Hypothalamus (tissue), 51 donors: ENCODE measurements around the gene ADCK2.
"Not testable (repeated sequence)": the region's sequence is repeated elsewhere in the genome, so short reads cannot be mapped to it uniquely, and the experiment has no call there.

Experiments used
- DNase-seq, 51 donors: peaks; one replicate each; lab custom pipeline; 2025; lab: John Stamatoyannopoulos, UW

Gene ADCK2, protein sequence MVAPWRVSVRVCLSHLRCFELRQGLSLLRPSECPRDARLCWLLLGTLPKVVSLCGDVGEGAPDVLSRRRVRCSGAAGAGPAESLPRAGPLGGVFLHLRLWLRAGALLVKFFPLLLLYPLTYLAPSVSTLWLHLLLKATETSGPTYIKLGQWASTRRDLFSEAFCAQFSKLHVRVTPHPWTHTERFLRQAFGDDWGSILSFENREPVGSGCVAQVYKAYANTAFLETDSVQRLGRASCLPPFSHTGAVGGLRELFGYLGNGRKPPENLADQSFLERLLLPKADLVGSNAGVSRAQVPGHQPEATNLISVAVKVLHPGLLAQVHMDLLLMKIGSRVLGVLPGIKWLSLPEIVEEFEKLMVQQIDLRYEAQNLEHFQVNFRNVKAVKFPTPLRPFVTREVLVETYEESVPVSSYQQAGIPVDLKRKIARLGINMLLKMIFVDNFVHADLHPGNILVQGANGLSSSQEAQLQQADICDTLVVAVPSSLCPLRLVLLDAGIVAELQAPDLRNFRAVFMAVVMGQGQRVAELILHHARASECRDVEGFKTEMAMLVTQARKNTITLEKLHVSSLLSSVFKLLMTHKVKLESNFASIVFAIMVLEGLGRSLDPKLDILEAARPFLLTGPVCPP

DNA sequence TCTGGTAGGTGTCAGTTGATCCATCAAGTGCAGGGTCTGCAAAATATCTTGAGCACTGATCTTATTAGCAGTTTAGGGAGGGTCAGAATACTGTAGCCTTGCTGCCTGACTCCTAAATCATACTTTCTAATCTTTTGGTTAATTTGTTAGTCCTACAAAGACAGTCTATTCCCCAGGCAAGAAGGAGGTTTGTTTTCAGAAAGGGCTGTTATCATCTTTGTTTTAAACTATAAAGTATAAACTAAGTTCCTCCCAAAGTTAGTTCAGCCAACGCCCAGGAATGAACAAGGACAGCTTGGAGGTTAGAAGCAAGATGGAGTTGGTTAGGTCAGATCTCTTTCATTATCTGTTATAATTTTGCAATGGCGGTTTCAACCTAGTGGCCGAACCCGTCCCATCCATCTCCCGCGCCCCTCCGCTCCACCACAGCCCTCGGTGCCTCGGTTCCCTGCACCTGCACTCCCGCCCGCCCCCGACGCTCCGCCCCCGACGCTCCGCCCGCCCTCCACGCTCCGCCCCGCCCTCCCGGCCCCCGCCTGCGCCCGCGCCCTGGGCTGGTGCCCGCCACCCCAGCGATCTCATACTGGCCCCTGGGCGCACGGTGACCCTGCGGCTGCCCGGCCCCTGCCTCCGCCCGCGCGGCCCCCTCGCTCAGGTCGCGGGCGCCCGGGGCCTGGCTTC is at the start of gene ADCK2:
TSS of gene ADCK2 (plus strand) at position 564 of the 681 bp plus-strand sequence. CDS start 386 bp downstream, outside the sequence.
- peak in 45 of 51 donors; percentile 15 to 80 (median 48) for DNase-seq

DNA sequence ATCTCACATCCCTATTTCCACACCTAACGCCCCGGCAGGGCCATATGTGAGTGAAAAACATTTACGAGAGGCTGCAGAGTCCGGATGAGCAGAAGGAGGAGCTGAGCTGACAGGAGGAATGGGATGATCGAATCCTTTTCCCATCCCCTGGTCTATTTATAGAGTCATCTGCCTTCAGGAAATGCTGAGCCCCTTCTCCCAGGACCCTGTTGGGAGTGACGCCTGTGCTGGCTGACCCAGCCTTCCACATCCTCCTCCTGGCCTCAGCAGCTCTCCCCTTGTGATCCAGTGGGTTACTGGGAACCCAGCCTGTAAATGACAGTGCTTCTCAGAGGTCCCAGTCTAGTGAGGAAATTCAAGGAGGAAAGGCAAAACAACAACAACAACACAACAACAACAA is 48.8 kb upstream of the ADCK2 start:
- DNase-seq = no peak

DNA sequence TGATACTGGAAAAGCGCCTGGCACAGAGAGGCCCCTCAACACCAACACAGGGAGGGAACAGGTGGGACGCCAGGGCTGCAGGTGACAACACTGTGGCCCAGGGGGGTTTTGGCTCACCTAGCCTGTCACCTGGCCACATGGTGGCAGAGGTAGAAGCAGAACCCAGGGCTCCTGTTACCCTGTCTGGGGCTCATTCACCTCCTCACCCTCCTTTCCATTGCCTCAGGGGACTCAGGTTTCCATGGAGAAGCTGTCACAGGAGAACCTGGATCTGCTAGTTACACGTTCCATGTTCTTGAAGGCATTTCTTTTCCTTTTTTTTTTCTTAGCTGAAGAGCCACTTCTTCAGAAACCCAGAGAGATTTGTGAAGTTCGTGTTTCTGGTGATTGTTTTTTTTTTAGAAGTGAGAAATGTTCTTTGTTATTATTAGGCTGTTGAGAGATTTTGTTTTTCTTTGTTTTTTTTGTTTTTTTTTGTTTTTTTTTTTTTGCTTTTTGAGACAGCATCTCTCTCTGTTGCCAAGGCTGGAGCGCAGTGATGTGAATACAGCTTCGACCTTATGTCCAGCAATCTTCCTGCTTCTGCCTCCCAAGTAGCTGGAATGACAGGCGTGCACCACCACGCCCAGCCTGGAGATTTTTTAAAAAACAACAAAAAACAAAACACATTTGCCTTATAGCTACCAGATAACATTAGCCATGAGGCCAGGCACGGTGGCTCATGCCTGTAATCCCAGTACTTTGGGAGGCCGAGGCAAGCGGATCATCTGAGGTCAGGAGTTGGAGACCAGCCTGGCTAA is 48.2 kb upstream of the ADCK2 start:
- peak in 1 of 51 donors; percentile 3 for DNase-seq

DNA sequence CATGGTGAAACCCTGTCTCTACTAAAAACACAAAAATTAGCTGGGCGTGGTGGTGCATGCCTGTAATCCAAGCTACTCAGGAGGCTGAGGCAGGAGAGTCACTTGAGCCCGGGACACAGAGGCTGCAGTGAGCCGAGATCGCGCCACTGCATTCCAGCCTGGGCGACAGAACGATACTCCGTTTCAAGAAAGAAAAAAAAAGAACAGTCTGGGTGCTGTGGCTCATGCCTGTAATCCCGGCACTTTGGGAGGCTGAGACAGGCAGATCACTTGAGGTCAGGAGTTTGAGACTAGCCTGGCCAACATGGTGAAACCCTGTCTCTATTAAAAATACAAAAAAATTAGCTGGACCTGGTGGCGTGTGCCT is 47.6 kb upstream of the ADCK2 start:
- DNase-seq = not testable (repeated sequence)

GRCh38 chr7:140625908-140626868 is 46.6 kb upstream of the ADCK2 start:
- DNase-seq = peak in 44 of 51 donors; percentile 5 to 82 (median 56)

DNA sequence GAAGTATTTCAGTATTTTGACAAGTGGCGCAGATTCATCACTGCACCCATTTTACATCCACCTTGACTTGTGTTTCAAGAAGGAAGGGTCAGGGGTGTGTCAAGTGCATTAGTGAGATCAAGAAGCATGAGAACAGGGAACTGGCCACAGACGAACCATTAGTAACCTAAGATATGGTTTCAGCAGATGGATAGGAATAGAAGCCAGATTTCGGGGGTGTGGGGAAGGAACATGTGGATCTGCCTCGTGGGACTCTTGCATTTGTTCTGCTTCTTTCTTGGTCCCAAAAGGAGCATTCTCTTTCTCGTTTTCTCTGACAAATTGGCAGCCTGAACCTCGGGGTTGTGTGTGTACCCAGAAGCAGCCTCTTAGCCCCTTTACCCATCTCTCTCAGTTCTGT is 41.7 kb upstream of the ADCK2 start:
- no peak for DNase-seq

DNA sequence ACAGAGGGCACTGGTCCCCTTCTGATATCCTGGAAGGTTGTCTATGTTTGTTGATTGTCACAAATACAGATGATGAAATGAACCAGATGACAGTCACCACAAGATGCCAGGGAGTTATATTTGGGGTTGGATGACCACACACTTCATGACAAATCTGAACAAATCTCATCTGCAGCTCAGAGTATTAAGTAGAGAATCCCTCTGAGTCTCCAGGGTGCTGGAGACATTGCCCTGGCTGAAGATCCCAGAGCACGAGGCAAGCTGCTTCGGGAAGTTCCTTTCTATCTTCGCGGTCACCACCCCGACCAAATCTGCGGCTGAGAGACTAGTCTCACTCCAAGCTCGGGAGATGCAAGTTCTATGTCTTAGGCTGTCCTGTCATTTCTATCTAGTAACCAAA is 41.1 kb upstream of the ADCK2 start:
- no peak for DNase-seq

DNA sequence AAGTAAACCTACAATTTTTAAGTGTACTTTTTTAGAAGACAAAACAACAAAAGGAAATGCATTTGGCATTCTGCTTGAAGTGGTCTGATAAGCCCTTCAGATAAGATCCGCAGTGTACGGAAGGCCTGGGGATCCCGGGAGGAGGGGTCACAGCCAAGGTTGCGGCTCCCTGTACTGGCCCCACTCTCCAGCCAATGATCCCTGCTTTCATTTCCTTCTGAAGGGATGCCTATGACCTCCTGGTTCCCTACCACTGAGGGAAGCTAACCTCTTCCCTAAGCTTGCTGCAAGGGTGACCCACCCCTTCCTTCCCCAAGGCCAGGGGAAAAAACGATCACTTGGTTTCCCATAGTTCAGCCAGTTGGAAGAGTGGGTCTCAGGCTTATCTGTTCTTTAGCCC is 37.4 kb upstream of the ADCK2 start:
- DNase-seq = no peak

DNA sequence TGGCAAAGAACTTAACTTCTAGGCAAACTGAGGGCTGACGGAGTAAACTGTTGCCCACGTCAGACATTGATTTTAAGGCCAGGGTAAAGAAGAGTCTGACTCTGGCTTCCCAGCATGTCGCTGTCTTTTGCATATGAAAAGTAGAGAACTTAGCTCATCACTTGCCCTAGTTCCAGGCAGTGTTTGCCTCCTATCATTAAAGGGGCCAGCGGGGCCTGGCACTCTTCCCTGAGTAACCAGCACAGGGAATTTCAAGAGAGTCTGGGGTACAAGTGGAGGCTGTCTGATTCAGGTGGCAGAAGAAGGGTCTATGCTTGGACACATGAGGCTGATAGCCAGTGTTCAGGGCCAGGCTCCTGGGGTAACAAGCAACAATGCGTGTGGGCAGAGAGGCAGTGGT is 36.9 kb upstream of the ADCK2 start:
- peak in 18 of 51 donors; percentile 5 to 60 (median 19) for DNase-seq

GRCh38 chr7:140637400-140637799 is 35.3 kb upstream of the ADCK2 start:
- no peak for DNase-seq

- peak in 1 of 51 donors; percentile 13 for DNase-seq
These were observed 34.5 kb upstream of the ADCK2 start for GRCh38 chr7:140638173-140638791.

DNA sequence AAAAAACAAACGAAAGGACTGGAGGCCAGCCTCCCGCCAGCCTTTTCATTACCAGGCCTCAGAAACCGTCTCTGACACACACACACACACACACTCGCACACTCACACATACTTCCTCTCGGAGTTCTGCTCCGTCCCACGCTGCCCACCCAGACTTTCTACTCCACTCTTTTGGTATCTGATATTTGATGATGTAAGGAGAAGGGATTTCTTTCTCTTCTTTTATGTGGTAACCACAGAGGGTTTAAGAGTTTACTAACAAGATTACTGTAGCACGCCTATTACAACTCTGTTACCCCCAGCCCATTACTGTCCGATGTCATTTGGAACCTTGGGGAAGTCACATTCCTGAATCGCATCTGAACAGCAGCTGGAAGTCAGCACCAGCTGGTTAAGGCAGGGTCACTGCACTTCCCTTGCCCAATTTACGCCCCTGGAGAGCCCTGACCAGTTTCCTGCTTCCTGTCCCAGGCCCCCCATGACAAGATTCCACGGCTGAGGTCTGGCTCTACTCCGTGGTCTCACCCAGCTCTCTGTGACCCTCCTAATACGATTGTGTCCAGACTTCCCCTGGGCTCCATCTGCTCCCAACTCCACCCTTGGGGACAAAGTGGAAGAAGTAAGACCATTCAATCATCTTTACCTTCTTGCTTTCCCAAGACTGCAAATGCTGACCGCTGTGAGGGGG is 33.2 kb upstream of the ADCK2 start:
- peak in 3 of 51 donors; percentile 31 to 41 (median 36) for DNase-seq

DNA sequence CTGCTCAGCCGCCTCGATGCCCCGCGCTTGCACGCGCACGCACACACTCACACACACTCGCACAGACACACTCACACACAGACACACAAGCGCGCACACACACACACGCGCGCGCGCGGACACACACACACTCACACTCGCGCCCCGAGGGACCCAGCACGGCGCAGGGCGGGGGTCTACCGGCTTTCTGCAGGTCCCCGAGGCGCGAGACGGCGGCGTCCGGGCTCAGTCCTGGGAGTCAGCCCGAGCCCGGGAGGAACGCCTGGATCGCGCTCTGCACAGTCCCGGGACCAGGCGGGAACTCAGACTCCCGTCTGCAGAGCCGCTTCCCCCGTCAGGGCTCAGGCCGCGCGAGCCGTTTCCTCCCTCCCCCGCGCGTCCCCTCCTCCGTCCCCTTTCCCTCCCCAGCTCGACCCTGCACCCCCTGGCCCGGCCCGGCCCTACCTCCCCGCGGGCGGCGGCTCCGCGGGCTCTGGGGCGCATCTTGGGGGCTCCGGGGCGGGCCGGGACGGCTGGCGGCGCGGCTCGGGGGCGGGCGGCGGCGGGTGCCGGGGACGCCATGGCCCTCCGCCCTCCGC is 32.6 kb upstream of the ADCK2 start:
- peak in 19 of 51 donors; percentile 19 to 69 (median 36) for DNase-seq

GRCh38 chr7:140640727-140641523 is 31.8 kb upstream of the ADCK2 start, which contains the start of gene DENND2A:
Gene DENND2A, minus strand, starts transcription at chr7:140640813. Its CDS starts 38,416 bp downstream, at chr7:140602397.
- peak in 50 of 51 donors; percentile 11 to 90 (median 70) for DNase-seq

GRCh38 chr7:140641524-140642195 is 31.1 kb upstream of the ADCK2 start:
- no peak for DNase-seq

- DNase-seq = no peak
These were observed 29.3 kb upstream of the ADCK2 start for GRCh38 chr7:140643416-140643815.
